H1 (cell line): Measurements from ENCODE around the gene DAPK3. TPM values are rescaled to one million over a fixed set of nuclear protein-coding genes. Genes with fewer than 3 reads are reported as not detected.

Source experiments
- CTCF ChIA-PET: fragments of 300-600 bp; sonication (Branson Sonifier 250); formaldehyde crosslinking; loops from one replicate; lab custom pipeline; 2021; ENCODE audit not compliant: partially characterized antibody; lab: Charles Lee
- POLR2A ChIA-PET: fragments of 300-600 bp; sonication (Branson Sonifier 250); formaldehyde crosslinking; loops from one replicate; lab custom pipeline; 2021; ENCODE audit warnings: inconsistent platforms; ENCODE audit not compliant: partially characterized antibody; lab: Charles Lee
- DNase-seq, 2 experiments: peaks; one replicate each; pipeline versions ENCODE4 v3.0.0 to v3.0.0-alpha.2; 2010 to 2022; ENCODE audit warnings: low spot score in 2 of 2, low read depth in 1 of 2, mixed read lengths in 1 of 2
- FAIRE-seq: peaks from 2 replicates; lab custom pipeline; 2011; peaks lifted over from hg19 to GRCh38; lab: Jason Lieb, UNC
- H2AFZ ChIP-seq: 2 replicates; pipeline ENCODE4 v1.8.1; 2012; ENCODE audit warnings: low read length, inconsistent platforms
- H2AK5ac ChIP-seq: 2 replicates; pipeline ENCODE4 v1.6.1; 2013; ENCODE audit warnings: low read depth, low read length
- H2BK120ac ChIP-seq: replicated peaks from 2 replicates; pipeline ENCODE3; 2013; ENCODE audit warnings: low read depth, low read length, inconsistent platforms
- H2BK12ac ChIP-seq: 2 replicates; pipeline ENCODE4 v1.6.1; 2013; ENCODE audit warnings: low read depth, low read length
- H2BK15ac ChIP-seq: 2 replicates; pipeline ENCODE4 v1.6.1; 2013; ENCODE audit warnings: low read length
- H2BK20ac ChIP-seq: 2 replicates; pipeline ENCODE4 v1.6.1; 2013; ENCODE audit warnings: low read length
- H2BK5ac ChIP-seq: 2 replicates; pipeline ENCODE4 v1.6.1; 2013; ENCODE audit warnings: low read depth, low read length
- H3K14ac ChIP-seq: 2 replicates; pipeline ENCODE4 v1.6.1; 2013; ENCODE audit warnings: inconsistent platforms; ENCODE audit not compliant: insufficient read length
- H3K18ac ChIP-seq: 2 replicates; pipeline ENCODE4 v1.6.1; 2013; ENCODE audit warnings: low read length; ENCODE audit errors: extremely low read depth
- H3K23ac ChIP-seq: 2 replicates; pipeline ENCODE4 v1.6.1; 2013; ENCODE audit warnings: inconsistent platforms; ENCODE audit not compliant: insufficient read length
- H3K23me2 ChIP-seq: 2 replicates; pipeline ENCODE4 v1.6.1; 2013; ENCODE audit warnings: low read depth, low read length
- H3K27ac ChIP-seq: 2 replicates; pipeline ENCODE4 v1.6.1; 2011; ENCODE audit warnings: low read depth, low read length, inconsistent platforms
- H3K27me3 ChIP-seq, 4 experiments: replicated peaks in 1 of 4; 1 replicate in 1 of 4; 2 replicates in 3 of 4; pipeline versions ENCODE4 v1.6.1 to v1.8.1; 2011 to 2013; ENCODE audit warnings: low read length in 3 of 4, mild to moderate bottlenecking in 3 of 4, inconsistent platforms in 2 of 4, mixed read lengths in 2 of 4, moderate library complexity in 1 of 4; ENCODE audit not compliant: control insufficient read depth in 3 of 4, insufficient read depth in 3 of 4; ENCODE audit errors: extremely low read depth in 1 of 4
- H3K36me3 ChIP-seq, 4 experiments: 2 replicates each; pipeline versions ENCODE4 v1.6.1 to v1.8.1; 2011 to 2013; ENCODE audit warnings: mild to moderate bottlenecking in 4 of 4, low read length in 3 of 4, moderate library complexity in 2 of 4, control low read depth in 1 of 4, inconsistent platforms in 1 of 4; ENCODE audit not compliant: insufficient read depth in 4 of 4, control insufficient read depth in 2 of 4
- H3K4ac ChIP-seq: replicated peaks from 2 replicates; pipeline ENCODE3; 2013; ENCODE audit warnings: low read length, low read depth, mixed read lengths, inconsistent platforms; ENCODE audit not compliant: insufficient read length
- H3K4me1 ChIP-seq, 4 experiments: replicated peaks in 1 of 4; 1 replicate in 1 of 4; 2 replicates in 3 of 4; pipeline versions ENCODE4 v1.6.1 to v1.8.1; 2011 to 2013; ENCODE audit warnings: low read length in 3 of 4, inconsistent platforms in 2 of 4, mixed read lengths in 1 of 4; ENCODE audit not compliant: insufficient read depth in 4 of 4, control insufficient read depth in 3 of 4
- H3K4me2 ChIP-seq, 2 experiments: 2 replicates each; pipeline versions ENCODE4 v1.6.1 to v1.8.1; 2011 to 2013; ENCODE audit warnings: low read depth in 2 of 2, low read length in 2 of 2, control low read depth in 1 of 2, inconsistent platforms in 1 of 2, mild to moderate bottlenecking in 1 of 2; ENCODE audit not compliant: insufficient read depth in 1 of 2
- H3K4me3 ChIP-seq, 4 experiments: fragments of 200-600, 300-600 bp in 1 of 4; sonication (generic), shearing (Covaris generic), sonication (Bioruptor Twin) in 1 of 4; 2 replicates each; pipeline versions ENCODE4 v1.5.1 to v1.8.1; 2011 to 2016; ENCODE audit warnings: low read length in 4 of 4, low read depth in 3 of 4, control low read depth in 2 of 4, inconsistent platforms in 2 of 4, mild to moderate bottlenecking in 2 of 4, mixed read lengths in 1 of 4, moderate library complexity in 1 of 4; ENCODE audit not compliant: insufficient read depth in 2 of 4; ENCODE audit errors: extremely low read depth in 1 of 4
- H3K56ac ChIP-seq: replicated peaks from 2 replicates; pipeline ENCODE3; 2013; ENCODE audit warnings: low read depth, mild to moderate bottlenecking, mixed read lengths, low read length, inconsistent platforms; ENCODE audit not compliant: insufficient read length
- H3K79me1 ChIP-seq: 2 replicates; pipeline ENCODE4 v1.6.1; 2013; ENCODE audit warnings: low read depth, low read length, control low read depth
- H3K79me2 ChIP-seq, 2 experiments: 2 replicates each; pipeline versions ENCODE4 v1.6.1 to v1.8.1; 2012 to 2013; ENCODE audit warnings: low read length in 2 of 2, mild to moderate bottlenecking in 2 of 2, inconsistent platforms in 1 of 2; ENCODE audit not compliant: insufficient read depth in 2 of 2, control insufficient read depth in 1 of 2
- H3K9ac ChIP-seq, 4 experiments: replicated peaks in 1 of 4; 1 replicate in 1 of 4; 2 replicates in 3 of 4; pipeline versions ENCODE4 v1.6.1 to v1.8.1; 2011 to 2013; ENCODE audit warnings: low read depth in 3 of 4, low read length in 3 of 4, control low read depth in 2 of 4, mild to moderate bottlenecking in 2 of 4, moderate library complexity in 2 of 4, inconsistent platforms in 1 of 4; ENCODE audit errors: extremely low read depth in 1 of 4
- H3K9me3 ChIP-seq, 2 experiments: 2 replicates each; pipeline versions ENCODE4 v1.6.1 to v1.8.1; 2012 to 2013; ENCODE audit warnings: mild to moderate bottlenecking in 2 of 2, moderate library complexity in 2 of 2, control low read depth in 1 of 2, inconsistent platforms in 1 of 2, low read depth in 1 of 2, low read length in 1 of 2, mixed read lengths in 1 of 2; ENCODE audit not compliant: insufficient read depth in 2 of 2
- H4K20me1 ChIP-seq, 2 experiments: replicated peaks in 1 of 2; 2 replicates each; pipeline versions ENCODE3 to v1.8.1; 2011 to 2013; ENCODE audit warnings: inconsistent platforms in 2 of 2, low read length in 2 of 2, mild to moderate bottlenecking in 1 of 2; ENCODE audit not compliant: insufficient read depth in 2 of 2, control insufficient read depth in 1 of 2
- H4K5ac ChIP-seq: 2 replicates; pipeline ENCODE4 v1.6.1; 2013; ENCODE audit warnings: low read length, low read depth, mixed read lengths, inconsistent platforms; ENCODE audit not compliant: insufficient read length
- H4K8ac ChIP-seq: 2 replicates; pipeline ENCODE4 v1.8.0; 2013; ENCODE audit warnings: mild to moderate bottlenecking, moderate library complexity, low read length, inconsistent platforms; ENCODE audit not compliant: insufficient read depth; ENCODE audit errors: extremely low read depth
- H4K91ac ChIP-seq: replicated peaks from 2 replicates; pipeline ENCODE3; 2013; ENCODE audit warnings: low read length, mixed read lengths, inconsistent platforms; ENCODE audit not compliant: insufficient read length
- KDM5A ChIP-seq: fragments of 200-600 bp; IDR thresholded peaks from 2 replicates; pipeline ENCODE4 v1.7.1; 2012; ENCODE audit warnings: mild to moderate bottlenecking, low read length, inconsistent platforms, mixed read lengths
- POLR2AphosphoS5 ChIP-seq: IDR thresholded peaks from 2 replicates; pipeline ENCODE4 v1.6.1; 2011; ENCODE audit warnings: low read depth, low read length
- WGBS, 2 experiments: shearing (Covaris generic) in 1 of 2; methylation state at CpG; one replicate each; pipeline versions ENCODE4 v1.1.6 to v1.1.7; 2013 to 2015; ENCODE audit warnings: low lambda C conversion rate in 2 of 2, mixed read lengths in 2 of 2, inconsistent platforms in 1 of 2, low coverage in 1 of 2, missing lambda C conversion rate in 1 of 2; ENCODE audit not compliant: insufficient replicate concordance in 2 of 2, insufficient coverage in 1 of 2, insufficient read length in 1 of 2; ENCODE audit errors: extremely low coverage in 1 of 2, missing lambda C conversion rate in 1 of 2; 5-methylcytosine and 5-hydroxymethylcytosine counted together
- polyA plus RNA-seq, 7 experiments: library from polyadenylated mRNA; depleted of rRNA in 3 of 7; stranded (reverse) in 5 of 7; unstranded in 2 of 7; fragments of >200 nt in 5 of 7; fragments of 200-250 nt in 2 of 7; gene quantifications; 1 replicate in 5 of 7; 2 replicates in 1 of 7; 4 replicates in 1 of 7; pipeline versions ENCODE4 v1.2.1 to v1.2.3, GENCODE V29; 2011 to 2013; ENCODE audit warnings: missing spikeins in 2 of 7, mixed read lengths in 2 of 7
- total RNA-seq: library from RNA; stranded (reverse); fragmentation: NEBNext Ultra II Directional; extraction: Animal tissue kit (Norgen Biotek cat#: 25700); gene quantifications from 2 replicates; pipeline ENCODE4 v1.2.1, GENCODE V29; 2021

DAPK3 gene
- total and polyA plus RNA-seq, 2 of the 8 experiments (the other 6 are each of a cell fraction or from before 2014, with no cell fraction given): 53.2 to 78.1 TPM

- no peak overlapping the region for H3K9ac ChIP-seq
- H3K79me2 ChIP-seq: peaks cover 8 to 42% of the 10 kb centered on the region in 2 experiments; a peak in 3 of 4 replicates
These were observed 4.6 kb downstream of the DAPK3 start for GRCh38 chr19:3966051-3967017.

More at GRCh38 chr19:3966051-3967017, 4.6 kb downstream of the DAPK3 start:
- no peak overlapping the region for H3K4ac ChIP-seq
- peak overlapping the region; percentile 57 for H3K27ac ChIP-seq
- POLR2A ChIA-PET: interaction anchor here (0.6 to 24.8 kb wide), 5 partner anchors 11 to 76 kb away, joined by 3 to 870 read pairs (median 7); partner anchors contain the start of genes EEF2 and NMRK2
- no peak overlapping the region for H3K4me2 ChIP-seq
- no peak overlapping the region for H2AFZ ChIP-seq
- H3K36me3 ChIP-seq: peaks cover 21 to 50% (median 37%) of the 10 kb centered on the region in 4 experiments
- no peaks in the 10 kb centered on the region for H3K27me3 ChIP-seq
- no peak overlapping the region for H2BK15ac ChIP-seq
- 87% methylated on average over 30 of the region's 30 CpGs; no CpG with 5 or more reads in 1 of the 2 experiments for WGBS, 2 experiments
- DNase-seq (no peak), FAIRE-seq (no peak)
- H4K8ac ChIP-seq: peak overlapping the region; percentile 86
- no peak overlapping the region for H2BK20ac ChIP-seq
- no peak overlapping the region for H3K56ac ChIP-seq
- no peak overlapping the region for H2AK5ac ChIP-seq
- H3K4me1 ChIP-seq: peaks cover 2 to 17% (median 6%) of the 10 kb centered on the region in 4 experiments; a peak in 6 of 7 replicates
- no peak overlapping the region for H4K91ac ChIP-seq
- TF ChIP-seq POLR2AphosphoS5 (peak; percentile 17), KDM5A (no peak)
- H3K23ac ChIP-seq: no peak overlapping the region
- H2BK12ac ChIP-seq: no peak overlapping the region
- H3K14ac ChIP-seq: no peak overlapping the region
- H3K79me1 ChIP-seq: peaks cover 8% of the 10 kb centered on the region
- H4K5ac ChIP-seq: no peak overlapping the region
- H2BK5ac ChIP-seq: no peak overlapping the region; the same call in 1 of the 2 replicates
- peaks cover 7% of the 10 kb centered on the region; the same call in 1 of the 2 replicates for H3K23me2 ChIP-seq
- H3K9me3 ChIP-seq: no peaks in the 10 kb centered on the region
- H2BK120ac ChIP-seq: no peak overlapping the region
- no peak overlapping the region for H3K18ac ChIP-seq
- H4K20me1 ChIP-seq: peaks cover 15 to 27% of the 10 kb centered on the region in 2 experiments
- CTCF ChIA-PET: no interaction called here
- no peak overlapping the region for H3K4me3 ChIP-seq
